ENCODE results near the gene LIMK1.

DNA sequence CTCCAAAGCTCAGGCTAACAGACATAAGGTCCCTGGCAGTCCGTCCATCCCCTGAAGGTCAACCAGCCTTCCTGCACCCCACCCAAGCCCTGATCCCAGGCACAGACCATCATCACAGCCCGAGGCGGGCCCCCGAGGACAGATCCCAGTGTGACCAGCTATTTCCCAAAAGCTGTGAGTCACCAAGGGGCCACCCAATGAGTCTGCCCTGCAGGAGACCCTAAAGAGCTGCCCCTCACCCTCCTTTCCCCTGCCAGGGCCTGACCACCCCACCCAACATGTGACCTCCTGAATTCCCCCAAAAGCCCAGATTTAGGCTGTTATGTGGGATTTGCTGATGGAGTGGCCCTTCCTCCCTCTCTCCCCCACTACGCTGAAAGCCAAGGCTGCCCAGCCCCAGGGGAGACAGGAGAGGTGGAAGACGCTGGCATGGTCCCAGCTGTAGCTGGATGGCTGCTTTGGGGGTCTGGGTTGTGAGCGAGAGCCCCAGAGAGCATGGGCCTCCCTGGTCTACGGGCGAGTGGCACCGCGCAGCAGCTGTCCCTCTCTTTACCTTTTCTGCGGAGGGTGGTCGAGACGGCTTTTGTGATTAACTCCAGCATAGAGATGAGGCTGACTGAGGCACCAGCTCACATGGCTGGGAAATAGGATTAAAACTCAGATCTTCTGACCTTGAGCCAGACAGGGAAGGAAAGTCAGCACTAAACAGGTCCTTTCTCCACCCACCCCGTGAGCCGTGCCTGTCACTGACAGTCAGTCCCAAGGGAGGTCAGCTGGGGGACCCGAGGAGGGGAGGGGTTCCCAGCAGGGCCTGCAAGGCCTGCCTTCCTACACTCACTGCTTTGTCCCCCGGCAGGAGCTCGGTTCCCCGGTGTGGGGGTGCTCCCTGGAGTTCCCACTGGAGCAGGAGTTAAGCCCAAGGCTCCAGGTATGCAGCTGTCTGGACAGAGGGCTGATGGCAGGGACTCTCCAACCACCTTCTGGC, 38.9 kb upstream of the LIMK1 start:
- no peak for TF ChIP-seq POLR2AphosphoS5 (IDR thresholded peaks at IDR 0.05)
- TF ChIP-seq, protein P1, sequence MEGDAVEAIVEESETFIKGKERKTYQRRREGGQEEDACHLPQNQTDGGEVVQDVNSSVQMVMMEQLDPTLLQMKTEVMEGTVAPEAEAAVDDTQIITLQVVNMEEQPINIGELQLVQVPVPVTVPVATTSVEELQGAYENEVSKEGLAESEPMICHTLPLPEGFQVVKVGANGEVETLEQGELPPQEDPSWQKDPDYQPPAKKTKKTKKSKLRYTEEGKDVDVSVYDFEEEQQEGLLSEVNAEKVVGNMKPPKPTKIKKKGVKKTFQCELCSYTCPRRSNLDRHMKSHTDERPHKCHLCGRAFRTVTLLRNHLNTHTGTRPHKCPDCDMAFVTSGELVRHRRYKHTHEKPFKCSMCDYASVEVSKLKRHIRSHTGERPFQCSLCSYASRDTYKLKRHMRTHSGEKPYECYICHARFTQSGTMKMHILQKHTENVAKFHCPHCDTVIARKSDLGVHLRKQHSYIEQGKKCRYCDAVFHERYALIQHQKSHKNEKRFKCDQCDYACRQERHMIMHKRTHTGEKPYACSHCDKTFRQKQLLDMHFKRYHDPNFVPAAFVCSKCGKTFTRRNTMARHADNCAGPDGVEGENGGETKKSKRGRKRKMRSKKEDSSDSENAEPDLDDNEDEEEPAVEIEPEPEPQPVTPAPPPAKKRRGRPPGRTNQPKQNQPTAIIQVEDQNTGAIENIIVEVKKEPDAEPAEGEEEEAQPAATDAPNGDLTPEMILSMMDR (IDR thresholded peaks at IDR 0.05) = no peak
